Esophagus muscularis mucosa (tissue), 4 donors: ENCODE measurements around the gene IGF2R.

ENCODE experiments used
- EP300 ChIP-seq: sonication (generic); formaldehyde crosslinking; IDR thresholded peaks from one replicate; pipeline ENCODE4 v1.6.1; 2017; ENCODE audit warnings: antibody characterized with exemption
- POLR2A ChIP-seq: fragments of 450-650 bp; IDR thresholded peaks from one replicate; pipeline ENCODE4 v1.6.1; 2017; ENCODE audit warnings: antibody characterized with exemption, moderate library complexity, mild to moderate bottlenecking, low read depth
- POLR2AphosphoS5 ChIP-seq, 2 donors: sonication (generic); formaldehyde crosslinking; IDR thresholded peaks; one replicate each; pipeline ENCODE4 v1.6.1; 2017; ENCODE audit warnings: antibody characterized with exemption in 2 of 2
- TF ChIP-seq, protein P1 (sequence below), 3 experiments: fragments of 200-600 bp in 2 of 3; fragments of 450-650 bp in 1 of 3; sonication (generic) in 2 of 3; IDR thresholded peaks; one replicate each; pipeline ENCODE4 v1.5.1; 2017 to 2019; ENCODE audit warnings: antibody characterized with exemption in 3 of 3, mild to moderate bottlenecking in 2 of 3, moderate library complexity in 1 of 3

DNA sequence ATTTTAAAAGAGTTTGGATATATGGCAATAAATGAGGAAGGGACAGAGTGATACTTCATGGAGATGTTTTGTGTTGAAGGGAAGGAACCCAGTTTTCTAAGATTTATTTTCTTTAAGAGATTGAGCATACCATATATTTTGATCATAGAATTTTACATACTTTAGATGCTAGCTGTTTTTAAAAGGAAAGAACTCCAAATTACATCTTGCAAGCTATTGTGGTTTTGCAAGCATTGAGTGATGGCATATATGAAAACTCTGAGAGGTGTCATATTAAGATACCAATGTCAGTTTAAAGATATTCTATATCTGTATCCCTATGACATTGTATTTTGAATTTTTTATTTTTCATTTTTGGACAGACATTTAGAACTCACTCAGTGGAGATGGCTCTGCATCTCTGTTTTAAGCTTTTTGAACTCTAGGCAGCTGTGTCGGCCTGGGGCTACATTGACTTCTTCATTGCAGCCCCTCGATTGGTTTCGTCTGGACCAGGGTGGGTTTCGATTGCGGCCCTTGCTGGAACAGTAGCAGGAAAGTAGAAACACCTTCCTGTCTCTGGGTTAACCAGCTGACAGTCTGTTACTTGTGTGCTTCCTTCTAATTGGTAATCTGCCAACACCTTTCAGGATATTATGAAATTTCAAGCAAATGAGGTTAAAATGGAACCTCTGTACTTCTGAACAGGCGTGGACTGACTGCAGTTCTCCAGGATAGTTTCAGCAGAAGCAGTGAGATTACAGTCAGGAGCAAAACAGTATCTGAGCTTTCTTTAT, 14.0 kb downstream of the IGF2R start:
- TF ChIP-seq, protein P1, sequence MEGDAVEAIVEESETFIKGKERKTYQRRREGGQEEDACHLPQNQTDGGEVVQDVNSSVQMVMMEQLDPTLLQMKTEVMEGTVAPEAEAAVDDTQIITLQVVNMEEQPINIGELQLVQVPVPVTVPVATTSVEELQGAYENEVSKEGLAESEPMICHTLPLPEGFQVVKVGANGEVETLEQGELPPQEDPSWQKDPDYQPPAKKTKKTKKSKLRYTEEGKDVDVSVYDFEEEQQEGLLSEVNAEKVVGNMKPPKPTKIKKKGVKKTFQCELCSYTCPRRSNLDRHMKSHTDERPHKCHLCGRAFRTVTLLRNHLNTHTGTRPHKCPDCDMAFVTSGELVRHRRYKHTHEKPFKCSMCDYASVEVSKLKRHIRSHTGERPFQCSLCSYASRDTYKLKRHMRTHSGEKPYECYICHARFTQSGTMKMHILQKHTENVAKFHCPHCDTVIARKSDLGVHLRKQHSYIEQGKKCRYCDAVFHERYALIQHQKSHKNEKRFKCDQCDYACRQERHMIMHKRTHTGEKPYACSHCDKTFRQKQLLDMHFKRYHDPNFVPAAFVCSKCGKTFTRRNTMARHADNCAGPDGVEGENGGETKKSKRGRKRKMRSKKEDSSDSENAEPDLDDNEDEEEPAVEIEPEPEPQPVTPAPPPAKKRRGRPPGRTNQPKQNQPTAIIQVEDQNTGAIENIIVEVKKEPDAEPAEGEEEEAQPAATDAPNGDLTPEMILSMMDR (IDR thresholded peaks at IDR 0.05) = no peak
- no peak for TF ChIP-seq POLR2A
- no peak for TF ChIP-seq EP300
- peak in 1 of 2 donors; percentile 14 for TF ChIP-seq POLR2AphosphoS5 (IDR thresholded peaks at IDR 0.05)
